Activated CD4-positive, alpha-beta T cell treated with anti-CD3 and anti-CD28 coated beads, Interleukin-2, amount 50 U/mL, for 16 hours (primary cell): ENCODE data around the gene MAP3K6.

Experiments
- DNase-seq: peaks from one replicate; pipeline ENCODE4 v3.0.0-alpha.2; 2020

The MAP3K6 gene

DNA sequence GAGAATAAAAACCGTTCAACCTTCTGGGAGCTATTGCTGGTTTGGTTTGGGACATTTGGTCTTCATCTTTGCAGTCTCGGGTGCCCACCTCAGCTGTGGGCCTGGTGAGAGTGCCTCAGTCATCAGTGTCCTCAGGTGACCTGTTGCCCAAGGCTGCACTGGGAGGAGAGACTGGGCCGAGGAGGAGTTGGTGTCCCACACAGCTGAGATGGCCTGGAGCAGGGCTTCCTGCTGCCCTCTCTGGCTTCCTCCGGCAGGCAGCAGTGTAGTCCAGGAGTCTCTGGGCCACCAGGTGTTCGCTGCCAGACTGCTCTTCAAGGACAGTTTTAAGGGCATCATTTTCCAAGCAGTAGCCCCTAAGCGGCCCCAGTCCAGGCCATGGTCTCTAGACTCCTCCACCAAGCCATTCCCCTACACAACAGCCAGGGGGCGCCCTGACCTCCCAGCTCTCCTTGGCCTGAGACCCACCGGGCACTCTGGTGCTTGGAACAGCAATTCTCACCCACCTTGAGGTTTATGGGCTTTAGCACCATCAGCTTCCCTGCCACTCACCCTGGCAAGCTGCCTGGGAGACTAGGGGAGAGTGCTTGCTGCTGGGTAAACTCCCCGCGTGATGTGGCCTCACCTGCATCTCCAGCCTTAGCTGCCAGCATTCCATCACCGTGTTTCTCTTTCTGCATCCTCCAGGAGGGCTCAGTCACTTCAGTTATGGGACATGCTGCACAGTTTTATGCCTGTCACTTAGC is 34.1 kb downstream of the MAP3K6 start:
- DNase-seq, result peak; percentile 50

- no peak for DNase-seq
These were observed 34.8 kb downstream of the MAP3K6 start for GRCh38 chr1:27331922-27332321.

GRCh38 chr1:27331426-27331825 is 35.3 kb downstream of the MAP3K6 start:
- no peak for DNase-seq

GRCh38 chr1:27330786-27331185 is 36.0 kb downstream of the MAP3K6 start:
- no peak for DNase-seq

DNA sequence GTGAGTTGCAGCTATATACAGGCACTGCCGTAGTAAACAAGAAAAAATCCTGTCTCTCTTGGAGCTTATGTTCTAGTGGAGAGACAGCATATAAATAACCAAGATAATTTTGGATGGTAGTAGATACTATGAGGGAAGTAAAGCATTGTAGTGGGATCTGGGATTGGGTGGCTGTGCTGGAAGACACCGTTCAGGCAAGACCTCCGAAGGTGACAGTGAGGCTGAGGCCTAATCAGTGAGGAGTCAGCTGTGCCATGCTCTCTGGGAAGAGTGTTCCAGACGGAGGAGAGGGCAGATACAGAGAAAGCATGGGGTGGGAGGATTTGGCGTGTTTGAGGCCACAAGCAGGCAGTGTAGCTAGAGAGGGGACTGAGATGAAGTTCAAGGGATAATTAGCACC is 38.8 kb downstream of the MAP3K6 start:
- no peak for DNase-seq

GRCh38 chr1:27325286-27325685 is 41.5 kb downstream of the MAP3K6 start:
- no peak for DNase-seq

DNA sequence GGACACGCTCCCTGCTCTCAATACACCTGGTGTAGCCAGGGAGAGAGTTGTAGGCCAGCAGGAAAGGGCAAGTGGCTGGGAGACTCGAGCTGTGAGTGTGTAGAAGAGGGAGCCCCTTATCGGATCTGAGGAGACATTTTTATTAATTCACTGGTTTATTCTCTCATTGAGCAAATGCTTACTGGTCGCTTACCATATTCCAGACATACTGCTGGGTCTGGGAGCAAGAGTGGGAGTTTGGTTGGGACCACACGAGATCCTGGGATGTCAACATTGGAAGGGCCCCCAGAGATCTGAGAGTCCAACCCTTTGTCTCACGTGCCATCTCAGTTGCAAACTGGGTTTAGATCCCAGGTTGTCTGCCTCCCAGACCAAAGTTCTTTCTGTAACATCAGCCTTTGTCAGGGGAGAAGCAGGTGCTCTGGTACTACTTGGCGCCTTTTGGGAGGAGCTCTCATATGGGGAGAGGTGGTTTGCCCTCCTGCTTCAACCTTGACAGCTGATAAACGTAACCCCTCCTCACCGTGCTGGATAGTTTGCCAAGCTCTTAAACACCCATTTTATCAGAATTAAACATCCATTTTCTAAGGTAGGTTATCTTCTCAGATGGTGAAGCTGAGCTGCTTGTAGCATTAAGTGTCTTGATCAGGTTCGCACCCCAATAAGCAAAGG is 44.1 kb downstream of the MAP3K6 start:
- DNase-seq, result no peak

DNA sequence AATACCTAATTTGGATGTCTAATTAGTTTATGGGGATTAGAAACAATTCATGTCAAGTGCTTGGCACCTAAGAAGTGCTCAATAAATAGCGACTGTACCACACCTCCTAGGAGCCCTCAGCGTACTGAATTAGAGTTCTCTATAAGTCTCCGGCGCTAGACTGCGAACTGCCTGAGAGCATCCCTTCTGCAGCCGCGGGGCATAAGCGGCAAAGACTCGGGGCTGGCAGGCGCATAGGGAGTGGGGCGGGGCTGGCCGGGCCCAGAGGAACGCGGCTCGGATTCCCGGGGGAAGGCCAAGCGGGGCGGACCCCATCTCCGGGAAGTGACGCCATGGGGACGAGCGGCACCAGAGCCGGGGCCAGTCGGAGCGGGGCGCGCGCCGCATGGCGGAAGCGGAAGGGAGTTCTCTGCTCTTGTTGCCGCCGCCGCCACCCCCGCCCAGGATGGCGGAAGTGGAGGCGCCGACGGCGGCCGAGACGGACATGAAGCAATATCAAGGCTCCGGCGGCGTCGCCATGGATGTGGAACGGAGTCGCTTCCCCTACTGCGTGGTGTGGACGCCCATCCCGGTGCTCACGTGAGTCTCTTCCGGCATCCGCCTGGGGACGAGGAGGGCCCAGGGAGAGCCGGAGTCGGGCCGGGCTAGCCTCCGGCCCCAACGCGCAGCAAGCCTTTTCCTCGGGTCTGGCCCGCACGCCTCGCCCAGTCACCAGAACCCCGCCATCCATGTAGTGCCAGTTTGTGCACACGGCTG is 44.8 kb downstream of the MAP3K6 start, which contains the start of gene TMEM222:
Gene TMEM222, plus strand, starts transcription at position 351 of the 756 bp plus-strand sequence. Its CDS starts 35 bp downstream, at position 386.
- peak; percentile 97 for DNase-seq

DNA sequence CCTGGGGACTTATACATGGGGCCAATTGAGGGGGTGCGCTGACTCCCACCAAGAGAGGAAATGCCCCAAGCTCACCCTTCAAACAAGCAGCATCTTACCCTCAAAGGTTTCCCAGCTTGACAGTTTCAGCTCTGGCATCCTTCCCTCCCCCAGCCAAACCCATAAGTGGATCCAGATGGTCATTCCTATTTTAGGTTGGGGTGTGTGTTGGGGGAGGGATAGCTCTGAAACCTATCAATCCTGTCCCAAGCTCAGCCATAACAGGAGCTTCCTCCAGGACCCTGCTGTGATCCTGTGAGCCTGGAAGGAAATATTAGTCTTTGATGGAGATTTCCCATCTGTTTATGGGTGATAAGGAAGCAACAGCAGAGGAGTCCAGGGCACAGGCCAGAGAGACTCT is 48.2 kb downstream of the MAP3K6 start:
- no peak for DNase-seq

GRCh38 chr1:27318136-27318535 is 48.6 kb downstream of the MAP3K6 start:
- DNase-seq, result no peak

DNA sequence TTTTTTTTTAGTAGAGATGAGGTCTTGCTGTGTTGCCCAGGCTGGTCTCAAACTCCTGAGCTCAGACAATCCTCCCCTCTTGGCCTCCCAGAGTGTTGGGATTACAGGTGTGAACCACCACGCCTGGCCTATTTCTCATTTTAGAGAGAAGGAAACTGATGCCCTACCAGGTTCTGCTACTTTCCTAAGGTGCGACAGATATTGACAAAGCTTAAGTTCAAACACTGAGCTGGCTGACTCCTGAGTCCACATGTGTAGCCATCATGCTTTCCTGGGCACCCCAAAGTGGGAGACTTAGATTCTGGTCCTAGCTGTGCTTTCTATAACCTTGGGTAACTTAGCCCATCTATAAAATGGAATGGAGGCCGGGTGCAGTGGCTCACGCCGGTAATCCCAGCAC is 49.9 kb downstream of the MAP3K6 start:
- no peak for DNase-seq

GRCh38 chr1:27314737-27315136 is 52.0 kb downstream of the MAP3K6 start:
- no peak for DNase-seq

- DNase-seq, result no peak
These were observed 52.6 kb downstream of the MAP3K6 start for GRCh38 chr1:27314169-27314568.

DNA sequence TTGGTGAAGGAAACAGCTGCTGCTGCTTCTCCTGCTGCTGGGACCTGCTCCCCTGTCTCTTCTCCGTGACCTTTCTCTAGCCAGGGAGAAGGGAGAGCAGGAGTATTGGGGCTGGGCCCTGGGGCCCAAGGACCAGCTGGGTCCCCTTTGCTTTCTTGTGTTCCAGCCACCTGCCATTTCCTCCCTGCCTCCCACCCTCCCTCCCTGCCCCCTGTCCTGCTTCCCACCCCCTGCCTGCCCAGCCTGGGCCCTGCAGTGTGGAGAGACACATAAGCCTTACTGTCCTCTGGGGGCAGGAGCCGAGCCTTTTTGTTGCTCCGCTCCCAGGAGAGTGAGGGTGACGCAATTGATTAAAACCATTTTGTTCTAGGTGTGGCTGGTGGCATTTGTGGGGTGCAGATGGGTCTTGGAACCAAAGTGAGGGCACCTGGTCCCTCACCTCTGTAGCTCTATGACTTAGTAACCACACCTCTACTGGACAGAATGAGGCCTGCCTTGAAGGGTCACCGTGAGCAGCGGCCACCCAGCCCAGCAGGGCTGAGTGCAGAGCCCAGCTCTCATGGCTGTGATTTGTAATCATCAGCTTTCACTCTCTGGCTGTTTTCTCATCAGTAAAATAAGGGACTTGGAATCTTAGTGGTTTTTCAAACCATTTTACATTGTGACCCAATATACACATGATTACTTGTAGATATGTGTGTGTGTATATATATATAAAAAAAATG is 58.7 kb downstream of the MAP3K6 start:
- DNase-seq, result no peak

DNA sequence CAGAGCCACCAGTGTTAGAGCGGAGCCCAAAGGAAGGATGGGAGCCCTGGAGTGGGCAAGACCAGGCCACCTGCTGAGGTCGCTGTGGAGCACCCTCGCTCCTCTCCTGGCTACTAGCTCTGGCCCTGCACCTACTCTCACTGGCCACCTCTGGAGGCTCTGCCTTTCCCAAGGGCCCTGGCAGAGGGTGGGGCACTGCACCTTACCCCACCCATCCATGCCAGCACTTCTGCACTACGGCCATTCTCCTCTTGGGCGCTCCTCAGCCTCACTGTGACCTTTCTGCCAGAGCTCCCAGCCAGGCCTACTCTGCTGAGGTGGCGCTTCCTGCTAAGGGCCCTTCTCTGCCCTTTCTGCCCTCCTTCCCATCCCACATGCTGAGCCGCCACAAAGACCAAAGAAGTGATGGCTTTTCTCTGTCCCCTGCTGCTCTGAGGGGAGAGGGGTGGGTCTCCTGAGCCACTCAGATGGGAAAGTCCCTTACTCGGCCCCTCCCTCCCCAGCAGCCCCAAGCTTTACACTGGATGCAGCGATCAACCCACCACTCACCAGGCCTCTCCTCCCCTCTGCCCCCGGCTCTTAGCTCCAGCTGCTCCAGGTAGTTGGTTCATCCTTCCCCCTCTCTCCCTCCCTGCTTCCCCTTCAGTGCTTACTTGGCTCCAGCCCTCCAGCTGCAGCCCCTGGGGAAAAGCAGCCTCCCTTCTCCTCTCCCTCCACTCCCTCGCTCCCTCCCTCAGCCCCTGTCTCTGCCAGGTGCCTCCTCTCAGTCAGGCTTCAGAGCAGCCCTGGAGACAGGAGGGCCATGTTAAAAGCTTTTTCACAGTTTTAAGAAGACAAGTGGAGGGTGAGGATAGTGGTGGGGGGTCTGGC is 59.6 kb downstream of the MAP3K6 start:
- no peak for DNase-seq

DNA sequence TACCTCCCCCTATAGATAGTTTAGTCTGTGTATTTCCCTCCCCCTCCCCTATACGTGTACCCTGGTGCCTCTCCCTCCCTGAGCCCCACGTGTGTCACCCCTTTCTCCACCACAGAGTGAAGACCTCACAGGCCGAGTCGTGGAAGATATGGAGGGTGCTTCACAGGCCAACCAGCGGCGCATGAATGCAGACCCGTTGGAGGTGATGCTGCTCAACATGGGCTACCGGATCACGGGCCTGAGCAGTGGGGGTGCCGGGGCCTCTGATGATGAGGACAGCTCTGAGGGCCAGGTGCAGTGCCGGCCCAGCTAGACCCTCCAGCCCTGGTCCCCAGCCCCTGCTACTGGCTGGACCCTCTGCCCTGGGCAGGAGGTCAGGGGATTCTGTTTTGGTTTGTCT is 60.7 kb downstream of the MAP3K6 start:
- no peak for DNase-seq
